ENCODE results near the gene SLC50A1.
"Not testable (repeated sequence)": the region's sequence is repeated elsewhere in the genome, so short reads cannot be mapped to it uniquely, and the experiment has no call there.

The SLC50A1 gene

GRCh38 chr1:155134880-155135414 lies 705 bp upstream of the SLC50A1 start:
- peak; percentile 58 for DNase-seq (ENCODE audit: low spot score)

DNA sequence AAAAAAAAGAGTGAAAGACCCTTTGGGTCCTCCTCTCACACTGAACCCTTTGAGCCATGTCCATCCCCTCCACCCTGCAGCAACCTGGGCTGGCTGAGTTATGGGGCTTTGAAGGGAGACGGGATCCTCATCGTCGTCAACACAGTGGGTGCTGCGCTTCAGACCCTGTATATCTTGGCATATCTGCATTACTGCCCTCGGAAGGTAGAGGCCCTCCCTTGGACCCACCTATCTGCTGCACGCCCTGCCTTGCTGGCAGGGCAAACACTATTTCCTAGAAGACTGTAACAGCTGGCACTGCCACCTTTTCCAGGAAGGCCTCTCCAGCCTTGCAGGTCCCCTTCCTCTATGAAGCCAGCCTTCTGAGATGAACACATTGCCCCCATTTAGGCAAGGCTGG lies 1.1 kb downstream of the SLC50A1 start:
- DNase-seq (ENCODE audit: low spot score) = peak; percentile 33

- DNase-seq (ENCODE audit: low spot score) = no peak
These were observed 1.7 kb downstream of the SLC50A1 start for GRCh38 chr1:155137154-155137949.

DNA sequence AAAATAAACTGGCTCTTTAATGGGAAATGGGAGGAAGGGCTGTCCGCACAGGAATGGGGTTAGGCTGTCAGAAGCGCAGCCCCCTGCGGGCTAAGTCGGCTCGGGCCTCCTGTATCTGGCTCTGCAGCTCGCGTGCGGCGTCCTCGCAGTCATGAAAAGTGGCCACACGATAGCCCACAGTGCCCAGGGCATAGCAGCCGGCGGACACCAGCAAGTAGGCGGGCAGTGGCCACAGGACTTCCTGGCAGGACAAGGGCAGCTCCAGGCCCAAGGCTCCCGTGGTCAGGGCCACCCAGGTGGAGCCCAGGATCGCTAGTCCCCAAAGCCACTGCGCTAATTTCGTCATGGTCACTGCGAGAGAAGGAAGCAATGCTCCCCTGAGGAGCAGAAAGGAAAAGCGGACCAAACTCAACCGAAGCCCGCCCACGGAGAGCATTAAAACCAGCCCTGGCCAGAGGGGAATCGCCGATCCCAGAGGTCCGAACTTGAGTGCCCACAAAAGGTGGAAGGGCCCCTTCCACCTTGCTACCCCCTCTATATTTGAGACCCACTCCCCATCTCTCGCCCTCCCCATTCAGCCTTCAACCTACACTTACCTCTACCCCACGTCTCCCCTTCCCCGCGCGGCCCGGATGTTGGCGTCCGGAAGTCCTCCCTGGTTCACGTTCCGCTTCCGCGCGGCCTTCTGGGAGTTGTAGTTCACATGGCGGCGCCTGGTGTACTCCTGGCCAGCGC lies 4.4 kb downstream of the SLC50A1 start, which contains the start of gene DPM3:
Gene DPM3, minus strand, starts transcription at position 637 of the 735 bp plus-strand sequence. Its CDS starts 291 bp downstream, at position 346.
- DNase-seq (ENCODE audit: low spot score) = peak; percentile 93

DNA sequence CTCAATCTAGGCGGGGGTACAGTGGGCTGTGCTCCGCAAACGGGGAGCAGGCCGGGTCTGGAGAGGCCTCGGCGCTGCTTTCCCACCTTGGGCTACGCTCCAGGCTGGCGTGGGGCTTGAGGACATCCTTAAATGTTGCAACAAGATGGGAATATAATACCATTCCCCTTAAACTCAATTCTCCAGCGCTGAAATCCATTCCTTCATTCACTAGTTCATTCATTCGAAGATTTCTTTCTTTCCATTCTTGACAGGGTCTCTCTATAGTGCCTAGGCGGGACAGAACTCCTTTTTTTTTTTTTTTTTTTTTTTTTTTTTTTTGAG lies 4.9 kb downstream of the SLC50A1 start:
- DNase-seq (ENCODE audit: low spot score) = no peak

- no peak for DNase-seq (ENCODE audit: low spot score)
These were observed 6.1 kb downstream of the SLC50A1 start for GRCh38 chr1:155141749-155142148.

- no peak for DNase-seq (ENCODE audit: low spot score)
These were observed 9.8 kb downstream of the SLC50A1 start for GRCh38 chr1:155145491-155145890.

DNA sequence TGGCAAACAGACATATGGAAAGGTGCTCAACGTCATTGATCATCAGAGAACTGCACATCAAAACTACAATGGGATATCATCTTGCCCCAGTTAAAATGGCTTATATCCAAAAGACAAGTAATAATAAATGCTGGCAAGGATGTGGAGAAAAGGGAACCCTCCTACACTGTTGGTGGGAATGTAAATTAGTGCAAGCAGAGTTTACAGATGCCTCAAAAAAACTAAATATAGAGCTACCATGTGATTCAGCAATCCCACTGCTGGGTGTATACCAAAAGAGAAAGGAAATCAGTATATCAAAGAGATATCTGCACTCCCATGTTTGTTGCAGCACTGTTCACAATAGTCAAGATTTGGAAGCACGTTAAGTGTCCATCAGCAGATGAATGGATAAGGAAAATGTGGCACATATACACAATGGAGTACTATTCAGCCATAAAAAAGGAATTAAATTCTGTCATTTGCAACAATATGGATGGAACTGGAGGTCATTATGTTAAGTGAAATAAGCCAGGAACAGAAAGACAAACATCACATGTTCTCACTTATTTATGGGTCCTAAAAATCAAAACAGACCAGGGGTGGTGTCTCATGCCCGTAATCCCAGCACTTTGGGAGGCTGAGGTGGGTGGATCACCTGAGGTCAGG lies 20.5 kb downstream of the SLC50A1 start:
- DNase-seq (ENCODE audit: low spot score) = not testable (repeated sequence)

GRCh38 chr1:155158991-155159390 lies 23.3 kb downstream of the SLC50A1 start:
- DNase-seq (ENCODE audit: low spot score) = no peak

- no peak for DNase-seq (ENCODE audit: low spot score)
These were observed 24.5 kb downstream of the SLC50A1 start for GRCh38 chr1:155160128-155160527.

DNA sequence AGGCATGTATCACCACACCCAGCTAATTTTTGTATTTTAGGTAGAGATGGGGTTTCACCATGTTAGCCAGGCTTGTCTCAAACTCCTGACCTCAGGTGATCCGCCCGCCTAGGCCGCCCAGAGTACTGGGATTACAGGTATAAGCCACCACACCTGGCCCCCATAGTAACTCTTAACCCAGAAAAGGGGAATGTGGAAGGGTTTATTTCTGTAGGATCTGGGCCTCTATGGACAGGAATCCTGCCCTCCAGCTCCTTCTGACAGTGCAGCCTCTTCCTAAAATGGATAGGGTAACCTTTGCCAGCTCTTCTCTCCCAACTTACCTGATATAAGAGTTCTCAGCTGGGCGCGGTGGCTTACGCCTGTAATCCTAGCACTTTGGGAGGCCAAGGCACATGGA lies 27.0 kb downstream of the SLC50A1 start:
- not testable (repeated sequence) for DNase-seq (ENCODE audit: low spot score)

DNA sequence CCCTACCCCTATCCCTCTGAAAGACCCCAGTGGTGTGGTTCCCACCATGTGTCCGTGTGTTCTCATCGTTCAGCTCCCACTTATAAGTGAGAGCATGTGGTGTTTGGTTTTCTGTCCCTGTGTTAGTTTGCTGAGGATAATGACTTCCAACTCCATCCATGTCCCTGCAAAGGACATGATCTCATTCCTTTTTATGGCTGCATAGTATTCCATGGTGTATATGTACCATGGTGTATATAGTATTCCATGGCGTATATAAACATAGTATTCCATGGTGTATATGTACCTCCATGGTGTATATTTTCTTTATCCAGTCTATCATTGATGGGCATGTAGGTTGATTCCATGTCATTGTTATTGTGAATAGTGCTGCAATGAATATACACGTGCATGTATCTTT lies 28.1 kb downstream of the SLC50A1 start:
- DNase-seq (ENCODE audit: low spot score) = not testable (repeated sequence)

- DNase-seq (ENCODE audit: low spot score) = not testable (repeated sequence)
These were observed 29.0 kb downstream of the SLC50A1 start for GRCh38 chr1:155164625-155165024.

DNA sequence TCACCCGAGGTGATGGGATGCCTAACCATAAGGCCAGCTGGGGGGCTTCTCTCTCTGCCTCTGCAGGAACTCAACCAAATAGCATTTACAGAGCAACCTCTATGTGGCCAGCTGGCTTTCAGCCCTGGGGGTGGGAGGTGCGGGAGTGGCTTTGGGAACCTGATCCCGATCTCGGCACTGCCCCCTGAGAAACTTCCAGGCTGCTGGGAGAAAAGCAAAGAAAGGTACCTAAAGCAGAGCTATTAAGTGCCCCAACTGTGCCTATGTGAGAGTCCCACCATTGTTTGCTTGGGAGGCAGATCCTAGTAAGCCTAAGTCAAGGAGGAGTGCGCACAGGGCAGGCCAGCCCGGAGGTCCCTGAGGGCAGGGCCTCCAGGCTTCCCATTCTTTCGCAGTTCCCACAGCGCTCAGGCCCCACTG lies 30.4 kb downstream of the SLC50A1 start:
- no peak for DNase-seq (ENCODE audit: low spot score)

DNA sequence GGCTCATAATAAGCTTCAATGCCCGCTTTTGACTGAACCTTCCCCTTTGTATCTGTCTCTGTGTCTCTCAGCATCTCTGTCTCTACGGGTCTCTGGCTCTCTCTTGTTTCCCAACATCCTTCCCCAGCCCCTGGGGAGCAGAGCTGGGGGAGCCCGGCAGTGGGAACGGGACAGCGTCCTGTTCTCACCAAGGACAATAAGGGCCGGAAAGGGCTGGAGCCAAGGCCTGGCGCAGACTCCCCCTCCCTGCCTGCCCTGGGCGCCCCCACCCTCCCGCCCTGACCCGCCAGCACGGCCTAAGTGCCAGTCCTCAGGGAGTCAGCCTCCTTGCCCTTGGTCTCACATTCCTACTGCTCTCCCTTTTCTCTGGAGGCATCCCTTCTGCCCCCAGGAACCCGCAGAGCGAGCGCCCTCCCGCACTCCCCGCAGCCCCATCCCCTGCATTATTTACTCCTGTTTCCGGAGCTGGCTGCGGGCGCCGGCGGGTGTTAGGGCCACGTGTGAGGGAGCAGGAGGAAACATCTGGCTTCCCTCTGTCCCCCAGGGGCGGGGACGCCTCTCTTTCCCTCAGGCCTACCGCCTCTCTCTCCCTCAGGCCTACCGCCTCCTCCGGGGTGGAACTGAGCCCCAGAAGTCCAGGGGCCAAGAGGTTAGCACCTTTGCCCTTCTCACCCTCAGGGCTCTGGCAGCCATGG lies 31.0 kb downstream of the SLC50A1 start:
- DNase-seq (ENCODE audit: low spot score) = no peak

DNA sequence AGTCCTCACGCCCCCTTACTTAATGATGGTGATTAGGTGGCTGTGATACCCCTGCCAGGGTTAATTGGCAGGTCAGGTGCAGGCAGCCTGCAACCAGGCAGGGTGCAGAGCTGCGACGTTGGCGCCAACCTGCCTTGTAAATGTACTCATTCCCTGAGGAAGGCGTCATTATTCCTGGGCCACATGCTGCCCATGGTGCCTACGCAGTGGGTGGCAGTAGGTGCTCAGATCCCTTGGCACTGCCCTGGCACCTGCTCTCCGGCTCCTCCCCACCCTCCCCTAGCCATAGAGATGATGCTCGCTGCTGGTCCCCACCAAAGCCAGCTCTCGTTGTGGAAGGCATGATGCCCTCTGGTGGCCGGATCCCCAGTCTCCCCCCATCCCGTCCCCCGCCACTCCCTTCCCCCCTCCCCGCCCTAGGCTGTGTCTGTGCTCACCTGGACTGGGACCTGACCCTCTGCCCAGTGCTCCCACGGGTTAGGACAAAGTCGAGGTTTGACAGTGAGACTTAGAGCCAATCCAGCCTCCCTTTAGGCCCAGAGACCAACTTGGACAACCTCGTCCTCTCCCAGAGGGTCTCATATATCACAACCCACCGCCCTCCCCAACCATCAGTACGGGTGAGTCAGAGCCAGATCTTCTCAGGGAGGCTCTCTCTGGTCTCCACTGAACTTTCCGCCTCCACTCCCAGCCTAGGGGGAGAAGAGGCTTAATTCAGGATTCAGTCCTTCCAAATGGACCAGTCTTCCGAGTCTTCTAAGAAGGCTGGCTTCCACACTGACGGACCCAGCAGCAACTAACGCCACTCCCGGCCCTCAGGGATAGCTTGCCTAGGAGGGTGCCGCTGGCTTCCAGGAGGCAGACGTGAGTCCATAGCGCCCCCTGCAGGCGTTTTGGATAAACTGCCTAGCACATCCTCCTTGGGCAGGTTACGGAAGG lies 31.8 kb downstream of the SLC50A1 start:
- DNase-seq (ENCODE audit: low spot score) = peak; percentile 90

DNA sequence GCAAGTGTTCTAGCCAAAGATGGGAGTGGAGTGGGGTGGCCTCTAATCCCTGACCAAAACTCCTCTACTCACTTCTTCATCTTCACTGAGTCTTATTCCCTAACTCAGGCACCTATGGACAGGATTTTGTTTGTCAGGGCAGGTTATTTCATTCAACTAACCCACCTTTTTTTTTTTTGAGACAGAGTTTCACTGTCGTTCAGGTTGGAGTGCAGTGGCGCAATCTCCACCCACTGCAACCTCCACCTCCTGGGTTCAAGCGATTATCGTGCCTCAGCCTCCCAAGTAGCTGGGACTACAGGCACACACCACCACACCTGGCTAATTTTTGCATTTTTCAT lies 32.4 kb downstream of the SLC50A1 start:
- DNase-seq (ENCODE audit: low spot score) = not testable (repeated sequence)

GRCh38 chr1:155168456-155169210 lies 33.0 kb downstream of the SLC50A1 start:
- no peak for DNase-seq (ENCODE audit: low spot score)

DNA sequence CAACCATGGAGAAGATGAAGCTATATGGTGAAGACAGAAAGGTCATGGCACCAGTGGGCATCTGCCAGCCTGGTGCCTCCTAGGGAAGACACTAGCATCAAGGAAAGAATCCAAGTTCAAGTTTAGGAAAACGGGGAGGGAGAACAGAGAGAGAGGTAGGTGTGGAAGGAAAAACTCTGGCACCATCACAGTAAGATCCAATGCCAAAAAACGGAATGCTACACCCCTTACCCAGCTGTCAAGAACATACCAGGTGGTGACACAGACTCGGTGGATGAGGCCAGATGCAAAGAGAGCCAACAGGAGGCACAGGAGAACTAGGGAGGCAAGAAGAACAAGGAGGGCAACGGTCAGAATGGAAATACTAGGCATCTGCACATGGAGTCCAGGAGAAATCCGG lies 33.9 kb downstream of the SLC50A1 start:
- no peak for DNase-seq (ENCODE audit: low spot score)

DNA sequence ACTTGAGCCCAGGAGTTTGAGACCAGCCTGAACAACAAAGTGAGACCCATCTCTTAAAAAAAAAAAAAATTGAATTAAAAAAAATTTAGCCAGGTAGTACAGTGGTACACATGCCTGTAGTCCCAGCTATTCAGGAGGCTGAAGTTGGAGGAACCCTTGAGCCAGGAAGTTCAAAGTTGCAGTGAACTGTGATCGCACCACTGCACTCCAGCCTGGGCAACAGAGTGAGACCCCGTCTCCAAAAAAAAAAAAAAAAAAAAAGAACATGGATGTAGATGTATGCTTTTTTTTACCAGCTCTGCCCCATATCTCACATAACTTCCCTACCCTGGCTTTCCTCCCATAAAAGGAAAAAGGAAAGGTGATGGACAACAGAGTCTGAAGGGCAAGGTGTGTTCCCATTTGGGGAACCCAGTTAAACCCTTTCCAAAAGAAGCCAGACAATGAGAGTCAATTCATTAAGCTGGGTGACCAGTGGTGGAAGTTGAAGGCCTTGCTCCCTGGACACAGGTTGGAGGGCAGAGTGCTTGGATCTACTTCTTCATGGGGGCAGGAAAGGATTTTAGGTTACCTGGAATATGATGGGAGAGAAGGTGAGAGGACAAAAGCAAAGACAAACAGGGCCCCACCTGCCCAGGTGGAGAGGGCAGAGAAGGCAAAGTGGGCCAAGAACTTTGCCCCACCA lies 34.6 kb downstream of the SLC50A1 start:
- no peak for DNase-seq (ENCODE audit: low spot score)

All from activated CD4-positive, alpha-beta T cell treated with anti-CD3 and anti-CD28 coated beads, Interleukin-2, Interleukin-4, amounts not matched to agents 100 ng/mL and 50 ng/mL, durations not matched to agents 16 hours and 8 hours (primary cell).